PC-9 (cell line): ENCODE results near the gene MILR1.

ENCODE experiments used
- EZH2 ChIP-seq: fragments of 200-600 bp; sonication (generic); IDR thresholded peaks from 2 replicates; pipeline ENCODE4 v1.8.0; 2017; ENCODE audit warnings: antibody characterized with exemption, low read depth
- TF ChIP-seq, protein P1 (sequence below): fragments of 200-600 bp; sonication (generic); conservative IDR thresholded peaks from 2 replicates; pipeline ENCODE4 v1.6.1; 2017; ENCODE audit warnings: mixed run types, antibody characterized with exemption, mild to moderate bottlenecking, moderate library complexity

DNA sequence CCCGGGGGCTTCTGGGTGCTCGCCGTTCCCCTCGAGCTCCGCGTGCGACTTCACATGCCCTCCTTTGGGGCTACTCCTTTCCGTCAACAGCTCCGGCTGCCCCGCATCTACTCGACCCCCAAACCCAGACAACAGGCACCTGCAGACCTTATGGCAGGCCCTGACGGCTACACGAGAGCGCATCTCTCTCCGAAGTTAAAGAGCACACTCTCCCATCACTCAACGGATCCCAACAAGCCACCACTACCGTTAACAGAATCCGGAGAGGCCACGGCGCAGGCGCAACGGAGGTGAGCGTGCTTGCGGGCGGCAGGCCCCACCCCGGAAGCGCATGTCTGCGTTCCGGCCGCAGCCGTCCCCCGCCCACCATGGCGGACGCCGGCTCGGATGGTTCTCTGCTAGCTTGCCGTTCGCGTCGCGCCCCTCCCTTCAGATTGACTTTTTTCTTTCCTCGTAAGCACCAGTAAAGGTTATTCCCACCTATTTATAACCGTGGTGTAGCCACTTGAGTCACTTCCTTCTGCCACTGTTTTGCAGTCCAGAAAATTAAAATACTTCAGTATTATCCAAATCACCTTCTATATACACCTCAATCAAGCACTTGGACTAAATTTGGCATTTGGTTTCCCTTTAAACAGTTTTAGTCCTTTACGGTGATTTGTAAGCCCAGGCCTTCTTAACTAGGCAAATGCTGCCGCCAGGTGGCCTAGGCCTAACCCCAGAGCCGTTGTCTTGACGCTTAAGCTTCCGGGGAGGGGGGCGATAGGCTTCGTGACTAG lies 48.1 kb downstream of the MILR1 start, which contains the start of gene POLG2:
- TF ChIP-seq, protein P1, sequence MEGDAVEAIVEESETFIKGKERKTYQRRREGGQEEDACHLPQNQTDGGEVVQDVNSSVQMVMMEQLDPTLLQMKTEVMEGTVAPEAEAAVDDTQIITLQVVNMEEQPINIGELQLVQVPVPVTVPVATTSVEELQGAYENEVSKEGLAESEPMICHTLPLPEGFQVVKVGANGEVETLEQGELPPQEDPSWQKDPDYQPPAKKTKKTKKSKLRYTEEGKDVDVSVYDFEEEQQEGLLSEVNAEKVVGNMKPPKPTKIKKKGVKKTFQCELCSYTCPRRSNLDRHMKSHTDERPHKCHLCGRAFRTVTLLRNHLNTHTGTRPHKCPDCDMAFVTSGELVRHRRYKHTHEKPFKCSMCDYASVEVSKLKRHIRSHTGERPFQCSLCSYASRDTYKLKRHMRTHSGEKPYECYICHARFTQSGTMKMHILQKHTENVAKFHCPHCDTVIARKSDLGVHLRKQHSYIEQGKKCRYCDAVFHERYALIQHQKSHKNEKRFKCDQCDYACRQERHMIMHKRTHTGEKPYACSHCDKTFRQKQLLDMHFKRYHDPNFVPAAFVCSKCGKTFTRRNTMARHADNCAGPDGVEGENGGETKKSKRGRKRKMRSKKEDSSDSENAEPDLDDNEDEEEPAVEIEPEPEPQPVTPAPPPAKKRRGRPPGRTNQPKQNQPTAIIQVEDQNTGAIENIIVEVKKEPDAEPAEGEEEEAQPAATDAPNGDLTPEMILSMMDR, result peak; percentile 67
- no peak for TF ChIP-seq EZH2
